Stimulated activated CD4-positive, alpha-beta T cell treated with anti-CD3 and anti-CD28 coated beads, Interleukin-2, amount 100 ng/mL, for 4 hours (primary cell): Measurements from ENCODE around the gene MMD.
"Not testable (repeated sequence)": the region's sequence is repeated elsewhere in the genome, so short reads cannot be mapped to it uniquely, and the experiment has no call there.

Experiments
- DNase-seq: peaks from one replicate; pipeline ENCODE4 v3.0.0-alpha.2; 2020; ENCODE audit warnings: low read depth

Gene MMD

DNA sequence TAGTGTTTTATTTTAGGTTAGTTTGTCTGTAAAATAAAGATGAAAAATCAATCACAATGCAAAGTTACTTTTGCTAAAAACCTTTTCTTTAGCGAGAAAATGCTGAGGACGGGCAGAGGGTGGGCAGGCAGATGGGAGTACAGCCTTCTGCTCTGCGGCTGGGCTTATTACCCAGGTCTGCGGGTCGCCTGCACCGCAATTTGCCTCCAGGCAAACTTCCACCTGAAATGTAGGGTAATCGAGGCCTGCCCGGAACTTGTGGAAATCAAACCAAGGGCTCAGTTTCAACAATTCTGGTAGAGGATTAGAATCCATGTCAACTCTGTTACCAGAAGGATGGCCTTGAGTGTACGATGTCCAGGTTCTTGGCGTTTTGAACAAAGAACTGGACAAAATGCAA is 22.3 kb upstream of the MMD start:
- DNase-seq = no peak

DNA sequence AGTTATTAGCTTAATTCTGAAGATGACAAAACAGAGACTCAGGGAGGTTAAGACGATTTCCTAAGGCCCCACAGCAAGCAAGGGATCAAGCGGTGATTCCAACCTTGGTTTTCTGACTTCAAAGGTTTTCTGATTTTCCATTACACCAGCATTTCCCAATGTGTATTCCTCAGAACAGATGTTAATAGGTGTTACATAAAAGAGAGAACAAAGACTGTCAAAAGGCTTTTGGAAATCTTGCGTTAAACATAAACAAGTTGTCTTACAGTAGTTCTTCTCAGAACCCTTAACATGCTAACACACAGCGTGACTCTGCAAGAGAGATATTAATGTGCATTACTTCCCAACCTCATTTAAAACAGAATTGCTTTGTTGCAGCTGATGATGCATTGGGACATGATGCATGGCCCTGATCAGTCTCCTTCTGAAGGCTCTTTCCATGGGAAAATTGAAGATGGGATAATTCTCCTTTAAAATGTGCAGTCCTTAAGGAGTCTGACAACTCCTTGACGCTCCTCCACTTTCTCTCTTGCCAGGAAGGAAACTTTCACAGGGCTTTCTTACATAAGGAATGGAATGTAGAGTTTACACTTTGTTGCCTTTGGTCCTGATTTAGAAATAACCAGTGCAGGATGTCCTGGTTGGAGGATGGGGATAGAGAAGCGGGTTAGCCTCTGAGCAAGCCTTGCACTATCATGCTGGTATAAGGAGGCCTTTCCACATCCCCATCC is 21.5 kb upstream of the MMD start:
- no peak for DNase-seq

DNA sequence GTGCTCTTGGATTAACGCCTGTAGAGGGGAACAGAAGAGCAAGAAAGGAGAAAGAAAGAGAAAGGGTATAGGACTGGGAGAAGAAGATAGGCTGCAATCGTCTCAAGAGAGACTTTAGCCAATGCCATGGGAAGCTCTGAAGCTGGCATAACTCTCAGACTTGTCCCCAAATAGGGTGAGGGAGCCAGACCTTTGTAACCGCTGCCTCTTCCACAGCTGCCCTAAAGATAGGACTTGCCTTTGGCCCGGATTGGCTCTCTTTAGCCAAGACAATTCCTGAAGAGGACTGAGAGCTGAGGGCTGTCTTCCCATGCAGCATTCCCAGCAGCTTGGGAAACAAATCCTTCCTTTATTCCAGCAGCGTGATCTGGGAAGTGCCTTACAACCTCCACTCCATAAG is 20.8 kb upstream of the MMD start:
- DNase-seq = no peak

DNA sequence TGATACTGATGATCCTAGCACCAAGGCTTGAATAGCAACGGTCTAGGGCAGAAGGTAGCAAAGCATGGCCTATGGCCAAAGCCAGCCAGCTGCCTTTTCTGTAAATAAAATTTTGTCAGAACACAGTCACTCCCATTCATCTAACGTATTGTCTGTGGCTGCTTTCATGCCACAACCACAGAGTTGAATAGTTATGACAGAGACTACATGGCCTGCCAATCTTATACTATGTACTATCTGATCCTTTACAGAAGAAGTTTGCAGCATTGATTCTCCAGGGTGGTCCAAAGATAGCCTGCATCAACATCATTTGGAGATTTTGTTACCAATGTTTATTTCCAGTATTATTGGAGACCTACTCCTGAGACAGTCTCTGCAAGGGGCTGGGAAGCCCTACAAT is 19.9 kb upstream of the MMD start:
- no peak for DNase-seq

DNA sequence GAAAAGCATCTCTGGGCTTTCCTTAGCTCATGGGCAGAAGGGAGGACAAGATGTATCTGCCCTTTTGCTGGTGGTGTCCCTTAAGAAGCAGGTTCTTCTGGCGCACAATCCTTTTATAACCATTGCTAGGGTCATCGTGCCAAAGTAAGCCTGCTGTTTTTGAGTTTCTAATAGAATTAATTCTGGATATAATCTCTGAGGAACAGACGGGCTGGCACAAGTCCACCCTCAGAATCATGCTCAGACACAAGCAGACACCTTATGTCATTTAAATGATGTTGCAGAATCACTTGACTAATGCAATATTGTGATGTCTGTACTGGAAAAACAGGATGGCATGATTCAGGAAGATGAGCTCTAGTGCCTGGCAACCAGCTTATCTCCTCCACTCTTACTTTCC is 18.8 kb upstream of the MMD start:
- DNase-seq = no peak

DNA sequence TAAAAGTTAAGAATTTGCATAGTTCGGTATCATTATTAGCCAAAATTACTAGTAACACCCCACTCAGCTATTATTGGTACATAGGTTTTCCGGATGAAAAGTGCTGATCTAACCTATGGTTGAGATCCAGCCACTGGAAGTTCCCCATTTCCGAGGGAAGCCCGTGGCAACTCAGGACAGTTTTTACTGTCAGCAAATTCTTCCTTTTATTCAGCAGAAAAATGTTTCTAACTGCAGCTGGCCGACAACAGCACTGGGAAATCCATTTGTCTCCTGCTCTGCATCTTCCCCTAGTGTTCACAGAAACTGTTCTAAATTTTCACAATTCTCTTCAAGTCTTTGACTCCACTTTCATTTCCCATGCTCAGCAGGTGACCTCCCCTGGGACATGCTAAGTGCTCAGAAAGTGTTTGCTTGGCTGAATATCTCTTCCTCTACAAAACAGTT is 15.5 kb upstream of the MMD start:
- DNase-seq = no peak

DNA sequence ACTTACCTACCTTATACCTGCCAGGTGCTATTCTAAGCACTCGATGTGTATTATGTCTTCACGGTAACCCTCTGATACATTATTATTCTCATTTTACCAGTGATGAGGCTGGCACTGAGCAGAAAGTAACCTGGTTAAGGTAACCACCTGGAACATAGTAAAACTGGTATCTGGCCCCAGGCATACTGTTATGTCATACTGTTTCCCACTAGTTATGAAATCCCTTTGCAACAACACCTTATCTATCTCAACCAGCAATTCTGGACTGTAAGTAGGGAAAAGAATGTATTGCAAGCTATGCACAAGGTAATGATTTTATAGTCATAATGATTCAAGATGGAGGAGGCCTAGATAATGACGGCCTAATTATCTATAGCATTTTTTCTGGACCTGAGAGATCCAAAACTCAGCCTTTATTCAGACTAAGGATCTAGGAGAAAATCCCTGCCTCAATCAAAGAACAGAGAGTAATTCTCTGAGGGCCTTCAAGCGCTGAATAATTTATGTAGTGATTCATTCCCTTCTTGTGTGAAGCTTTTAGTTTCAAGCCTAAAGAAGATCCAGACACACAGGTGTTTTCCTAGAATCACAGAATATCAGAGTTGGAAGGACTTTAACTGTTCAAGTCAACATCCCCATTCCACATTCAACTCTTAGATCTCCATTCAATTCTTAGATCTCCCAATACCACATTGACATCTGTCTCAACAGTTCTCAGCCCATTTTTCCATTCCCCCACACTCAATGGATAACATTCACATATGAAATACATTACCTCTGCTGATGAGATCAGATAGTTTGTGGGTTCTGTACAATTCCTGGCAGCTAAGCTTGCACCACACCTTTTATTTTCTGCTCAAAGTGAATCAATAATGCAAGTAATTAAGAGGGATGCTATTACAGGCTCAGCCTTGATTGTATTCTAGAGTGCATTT is 14.9 kb upstream of the MMD start:
- no peak for DNase-seq

DNA sequence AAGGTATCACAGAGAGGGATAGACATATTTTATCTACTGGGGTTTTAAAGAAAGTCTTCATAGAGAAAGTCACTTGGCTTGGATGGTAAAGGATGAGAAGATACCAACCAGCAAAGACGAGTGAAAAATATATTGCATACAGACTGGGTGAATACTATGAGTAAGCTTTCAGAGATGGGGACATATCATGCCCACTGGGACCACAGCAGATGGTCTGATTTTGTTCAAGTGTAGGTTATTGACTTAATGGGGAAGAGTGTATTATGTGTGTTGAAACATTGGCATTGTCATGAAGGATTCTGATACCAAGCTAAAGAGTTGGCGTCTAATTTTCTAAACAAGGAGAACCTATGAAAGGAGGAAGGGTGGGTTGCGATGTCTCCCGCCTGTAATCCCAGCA is 13.8 kb upstream of the MMD start:
- no peak for DNase-seq

DNA sequence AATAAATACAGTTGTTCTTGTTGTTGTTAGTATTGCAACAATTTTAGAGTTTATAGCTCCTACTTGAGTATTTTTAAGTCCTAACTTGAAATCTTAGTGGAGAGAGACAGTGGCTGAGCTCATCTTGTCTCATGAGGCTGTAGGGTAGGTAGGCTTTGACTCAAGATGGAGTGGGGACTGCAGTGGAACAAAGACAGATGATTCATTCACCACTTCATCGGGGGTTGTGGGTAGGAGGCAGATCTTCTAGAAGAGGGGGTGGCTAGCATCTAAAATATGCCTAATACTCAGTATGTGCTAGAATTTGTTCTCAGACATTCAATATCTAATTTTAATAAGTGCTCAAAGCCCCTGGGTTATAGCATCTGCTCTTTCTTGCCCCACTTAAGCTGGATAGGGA is 13.1 kb upstream of the MMD start:
- no peak for DNase-seq

DNA sequence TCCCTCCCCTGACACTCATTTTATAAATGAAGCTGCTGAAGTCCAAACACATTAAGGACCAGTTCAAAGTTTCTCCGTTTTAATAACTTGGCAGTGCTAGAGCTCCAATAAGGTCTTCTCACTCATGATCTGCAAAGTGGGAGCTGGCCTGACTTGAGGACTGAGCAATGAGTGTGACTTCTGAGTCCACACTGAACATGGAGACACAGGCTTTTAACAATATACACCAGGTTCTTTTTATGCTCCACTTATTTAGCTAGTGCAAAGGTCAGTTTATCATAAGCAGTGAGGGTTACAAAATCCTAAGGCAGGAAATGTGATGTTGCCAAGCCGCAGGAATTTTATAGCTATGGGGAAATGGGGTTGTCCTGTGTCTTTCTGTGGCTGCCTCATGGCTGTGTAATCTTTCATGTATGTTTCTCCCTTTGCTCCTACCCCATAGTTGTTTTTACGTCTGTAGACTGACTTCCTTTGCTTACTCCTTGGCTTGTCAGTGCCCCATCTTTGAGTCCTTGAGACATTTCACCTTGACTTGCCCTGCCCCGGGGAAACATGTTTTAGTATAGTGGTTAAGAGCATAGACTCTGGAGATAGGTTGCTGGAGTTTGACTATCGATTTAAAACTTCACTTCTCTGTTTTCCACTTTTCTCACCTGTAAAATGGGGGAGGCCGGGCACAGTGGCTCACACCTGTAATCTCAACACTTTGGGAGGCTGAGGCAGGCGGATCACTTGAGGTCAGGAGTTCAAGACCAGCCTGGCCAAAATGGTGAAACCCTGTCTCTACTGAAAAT is 12.2 kb upstream of the MMD start:
- no peak for DNase-seq

DNA sequence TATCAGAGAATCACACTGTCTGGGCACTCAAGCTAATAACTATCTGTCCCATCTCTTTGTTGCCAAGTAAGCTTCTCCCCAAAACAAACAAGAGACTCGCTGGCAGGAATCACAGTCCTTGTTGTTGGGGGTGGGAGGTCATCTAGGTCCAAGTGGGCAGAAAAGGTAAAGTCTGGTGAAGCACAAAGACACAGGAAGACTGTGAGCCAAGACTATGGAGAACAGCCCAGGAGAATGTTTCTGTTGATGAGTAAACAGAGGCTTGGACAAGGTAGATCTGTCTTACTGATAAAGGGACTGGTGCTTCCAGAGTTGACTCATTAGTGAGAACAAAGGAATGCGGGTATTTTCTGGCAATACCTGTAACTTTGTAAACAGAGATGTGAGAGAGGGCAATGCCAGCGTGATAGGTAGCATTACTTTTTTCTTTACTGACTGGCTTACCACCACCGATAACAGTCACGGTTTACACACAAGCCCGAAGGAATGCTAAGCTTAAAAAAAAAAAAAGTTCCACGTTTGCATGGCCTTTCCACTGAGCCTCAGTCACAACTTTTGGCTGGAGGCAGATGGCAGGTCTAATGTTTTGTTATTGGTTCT is 11.5 kb upstream of the MMD start:
- DNase-seq = no peak

DNA sequence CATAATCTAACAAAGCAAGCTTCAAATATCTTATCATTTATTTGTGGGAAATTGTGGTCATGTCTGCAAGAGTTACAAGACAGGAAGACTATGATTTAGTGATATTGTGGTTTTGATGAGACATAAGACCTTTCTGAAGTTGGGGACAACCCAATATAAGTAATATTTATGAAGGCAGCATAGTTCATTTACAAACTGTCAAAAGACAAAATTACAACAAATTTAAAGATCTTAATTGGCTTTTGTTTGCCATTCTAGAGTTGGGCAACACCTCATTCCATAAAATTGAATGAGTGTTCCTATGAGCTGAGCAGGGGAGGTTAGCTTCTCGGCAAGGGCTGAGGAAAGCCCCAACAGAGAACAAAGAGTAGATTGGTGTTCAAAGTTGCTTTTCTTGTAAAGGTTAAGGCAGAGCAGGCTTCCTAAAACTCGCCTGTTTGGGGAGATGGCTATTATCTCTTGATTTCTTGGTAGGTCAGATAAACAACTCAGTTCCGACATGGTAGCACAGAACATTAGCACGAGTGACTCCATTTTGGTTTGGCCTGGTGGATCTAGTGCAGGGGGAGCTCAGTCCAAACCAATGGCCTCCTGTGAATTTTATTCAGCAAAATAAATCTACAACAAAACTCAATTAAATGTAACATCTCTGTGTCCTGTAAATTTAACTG is 10.9 kb upstream of the MMD start:
- DNase-seq = no peak

DNA sequence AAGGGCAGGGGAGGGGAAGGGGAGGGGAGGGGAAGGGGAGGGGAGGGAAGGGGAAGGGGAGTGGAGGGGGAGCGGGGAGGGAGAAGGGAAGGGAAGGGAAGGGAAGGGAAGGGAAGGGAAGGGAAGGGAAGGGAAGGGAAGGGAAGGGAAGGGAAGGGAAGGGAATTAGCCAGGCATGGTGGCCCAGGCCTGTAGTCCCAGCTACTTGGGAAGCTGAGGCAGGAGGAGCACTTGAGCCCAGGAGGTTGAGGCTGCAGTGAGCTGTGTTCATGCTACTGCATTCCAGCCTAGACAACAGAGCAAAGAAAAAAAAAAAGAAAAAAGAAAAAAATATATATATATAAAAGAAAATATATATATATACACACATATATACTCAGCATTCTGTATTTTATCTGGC is 10.3 kb upstream of the MMD start:
- DNase-seq = not testable (repeated sequence)

DNA sequence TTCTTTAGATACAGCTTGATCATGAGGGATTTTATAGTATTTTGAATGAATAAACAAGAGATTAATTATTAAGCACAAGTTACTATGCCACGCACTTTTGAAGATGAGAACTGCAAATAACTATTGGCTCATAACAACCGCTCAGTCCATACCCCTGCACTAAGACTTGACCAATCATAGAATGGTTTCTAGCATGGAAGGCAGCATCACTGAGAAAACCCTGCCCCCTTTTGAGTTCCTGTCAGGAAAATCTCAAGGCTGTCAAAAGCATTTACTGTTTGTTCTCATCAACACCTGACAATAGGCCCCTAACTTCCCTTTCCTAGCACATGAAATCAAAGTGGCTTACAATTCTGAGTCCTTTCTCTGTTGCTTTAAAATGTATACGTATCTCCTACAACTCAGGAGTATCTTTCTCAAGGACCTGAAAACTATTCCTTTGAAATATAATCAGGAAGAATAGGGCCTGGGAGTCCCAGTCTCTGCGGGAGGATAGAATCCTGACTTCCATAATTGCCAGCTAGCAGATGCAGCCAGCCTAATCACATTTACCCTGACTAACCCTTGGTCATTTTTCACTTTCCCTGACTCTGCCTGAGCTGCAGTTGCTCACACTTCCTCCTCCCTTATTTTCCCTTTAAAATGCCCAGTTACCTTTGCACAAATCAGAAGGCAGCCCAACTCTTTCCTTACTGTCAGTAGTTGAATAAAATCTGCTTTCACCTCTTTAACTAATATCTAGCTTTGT is 9.1 kb upstream of the MMD start:
- DNase-seq = no peak

DNA sequence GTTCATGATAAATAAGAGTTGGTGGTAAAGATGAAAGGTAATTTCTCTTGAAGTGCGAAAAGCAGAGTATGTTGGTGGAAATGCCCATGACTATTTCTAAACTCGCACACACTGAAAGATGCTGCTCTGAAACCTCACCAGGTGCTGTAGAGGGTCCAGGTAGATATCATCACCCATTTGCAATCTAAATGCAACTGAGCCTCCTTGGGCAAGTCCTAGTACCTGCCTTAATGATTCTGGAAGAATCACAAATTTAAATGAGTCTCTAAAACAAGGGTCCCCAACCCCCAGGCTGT is 5.9 kb upstream of the MMD start:
- DNase-seq = no peak

DNA sequence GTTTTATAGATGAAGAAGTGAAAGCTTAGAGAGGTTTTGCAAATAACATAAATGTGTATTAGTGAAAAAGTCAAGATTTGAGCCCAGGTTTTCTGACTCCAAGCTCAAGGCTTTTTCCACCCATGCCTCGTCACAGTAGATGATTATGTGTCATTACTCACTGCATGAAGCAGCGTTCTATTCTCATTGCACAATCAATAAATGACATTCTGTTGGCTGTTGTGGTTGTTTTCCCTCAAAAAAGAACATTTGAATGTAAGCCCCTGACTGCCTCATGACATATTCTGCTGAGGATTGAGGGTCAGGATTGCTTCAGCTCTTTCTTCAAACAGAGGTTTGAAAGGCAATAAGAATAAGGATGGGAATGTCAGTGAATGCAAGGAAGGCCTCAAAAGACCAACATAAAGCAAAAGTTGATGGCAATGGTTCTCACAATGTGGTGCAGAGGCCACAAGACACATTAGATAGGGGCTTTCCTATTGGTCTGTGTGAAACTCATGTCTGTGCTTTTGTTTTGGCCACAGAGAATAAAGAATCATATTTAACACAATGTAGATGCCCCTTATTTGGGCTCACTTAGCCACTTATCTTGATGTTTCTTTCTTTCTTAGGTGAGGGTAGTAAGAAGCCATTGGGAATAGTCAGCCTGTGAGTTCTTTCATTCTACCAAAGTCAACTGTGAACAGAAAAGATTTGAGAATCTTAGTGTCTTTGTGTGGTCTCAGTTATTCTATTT is 5.4 kb upstream of the MMD start:
- no peak for DNase-seq

DNA sequence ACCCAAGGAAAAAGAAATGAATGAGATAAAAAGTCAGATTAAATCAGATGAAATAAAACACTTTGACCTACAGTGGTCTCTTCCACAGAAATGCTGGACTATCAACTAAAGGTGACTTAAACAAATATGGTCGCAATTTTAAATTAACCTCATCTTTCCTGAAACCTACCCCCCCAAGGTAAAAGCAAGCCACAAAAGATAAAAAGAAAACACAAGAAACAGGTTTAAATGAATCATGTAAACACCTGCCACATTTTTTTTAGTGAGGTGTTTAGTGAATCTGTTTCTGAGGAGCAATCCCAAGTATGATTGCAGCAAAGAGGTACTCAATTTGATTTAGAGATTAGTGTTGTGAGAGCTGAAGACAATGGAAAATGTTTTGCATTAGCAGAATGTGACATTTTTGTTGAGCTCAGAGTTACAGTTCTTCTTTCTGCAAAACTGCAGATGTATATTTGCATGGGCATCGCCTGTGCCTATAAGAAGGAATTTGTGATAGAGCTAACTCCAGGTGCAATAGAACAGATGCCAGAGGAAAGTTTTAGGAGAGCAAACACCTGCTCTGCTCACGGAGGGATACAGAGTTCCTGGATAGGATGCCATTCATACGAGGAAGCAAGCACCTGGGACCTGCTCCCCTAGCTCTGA is 3.4 kb upstream of the MMD start:
- no peak for DNase-seq

DNA sequence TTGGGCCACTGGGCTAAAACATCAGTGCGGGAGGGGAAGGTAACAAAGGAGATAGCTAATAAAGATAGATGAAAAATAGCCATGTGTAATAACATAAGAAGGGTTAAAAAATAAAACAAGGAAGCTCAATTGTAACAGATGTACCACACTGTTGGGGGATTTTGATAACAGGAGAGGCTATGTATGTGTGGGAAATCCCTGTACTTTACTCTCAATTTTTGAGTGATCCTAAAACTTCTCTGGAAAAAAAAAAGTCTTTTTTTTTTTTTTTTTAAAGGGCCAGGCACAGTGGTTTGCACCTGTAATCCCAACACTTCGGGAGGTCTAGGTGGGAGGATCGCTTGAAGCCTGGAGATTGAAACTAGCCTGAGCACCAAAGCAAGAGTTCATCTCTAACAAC is 1.9 kb upstream of the MMD start:
- DNase-seq = no peak

DNA sequence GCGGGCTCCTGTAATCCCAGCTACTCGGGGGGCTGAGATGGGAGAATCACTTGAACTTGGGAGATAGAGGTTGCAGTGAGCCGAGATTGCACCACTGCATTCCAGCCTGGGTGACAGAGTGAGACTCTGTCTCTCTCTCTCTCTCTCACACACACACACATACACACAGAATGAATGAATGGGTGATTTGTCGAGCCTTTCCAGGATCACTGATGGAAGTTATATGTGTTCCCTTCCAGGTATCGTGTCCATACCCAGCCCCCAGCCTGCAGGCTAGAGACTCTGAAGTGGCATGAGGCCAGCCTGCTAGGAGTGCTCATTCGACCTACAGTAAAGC is 1.2 kb upstream of the MMD start:
- not testable (repeated sequence) for DNase-seq

DNA sequence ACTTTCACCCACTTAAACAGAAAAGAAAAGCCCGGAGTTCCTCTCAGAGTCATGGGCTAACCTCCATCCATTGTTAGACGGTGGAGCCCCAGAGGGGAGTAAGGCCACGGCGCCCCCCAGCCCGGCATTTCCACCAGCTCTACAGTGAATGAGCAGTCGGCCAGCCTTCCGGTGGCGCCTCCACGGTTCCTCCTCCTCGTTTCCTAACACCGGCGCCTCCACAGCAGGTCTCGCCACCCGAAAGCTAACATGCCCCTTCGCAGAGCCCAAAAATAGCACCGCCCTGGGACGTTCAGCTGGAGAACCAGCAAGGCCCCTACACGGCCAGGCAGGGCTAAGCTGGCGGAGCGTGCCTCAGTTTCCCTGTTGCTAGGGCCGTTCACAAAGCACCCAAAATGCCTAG is 858 bp downstream of the MMD start:
- no peak for DNase-seq
